Stimulated activated CD8-positive, alpha-beta memory T cell treated with anti-CD3 and anti-CD28 coated beads, Interleukin-4, amount 100 ng/mL, for 24 hours (primary cell): ENCODE data around the gene SLCO2A1.

ENCODE experiments used
- DNase-seq: peaks from one replicate; pipeline ENCODE4 v3.0.0-alpha.2; 2020; ENCODE audit warnings: low read depth

Gene SLCO2A1

GRCh38 chr3:133933097-133934024 is 96.4 kb downstream of the SLCO2A1 start:
- DNase-seq, result no peak

DNA sequence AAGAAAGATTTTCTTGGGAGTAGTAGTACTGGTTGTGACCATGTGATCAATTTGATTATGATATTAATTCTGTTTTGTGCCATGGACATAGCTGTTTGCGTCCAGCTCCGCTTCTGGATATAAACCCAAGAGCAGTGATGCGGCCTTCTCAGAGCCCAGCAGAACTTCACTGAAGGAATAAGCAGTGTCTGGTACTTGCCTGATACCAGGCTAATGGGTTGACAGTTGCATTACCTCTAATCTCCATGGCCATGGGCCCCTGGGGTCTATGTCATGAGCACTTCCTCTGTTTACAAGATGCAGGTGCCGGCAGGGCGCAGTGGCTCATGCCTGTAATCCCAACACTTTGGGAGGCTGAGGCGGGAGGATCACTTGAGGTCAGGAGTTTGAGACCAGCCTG is 97.7 kb downstream of the SLCO2A1 start:
- no peak for DNase-seq

GRCh38 chr3:133931084-133931483 is 98.6 kb downstream of the SLCO2A1 start:
- no peak for DNase-seq

DNA sequence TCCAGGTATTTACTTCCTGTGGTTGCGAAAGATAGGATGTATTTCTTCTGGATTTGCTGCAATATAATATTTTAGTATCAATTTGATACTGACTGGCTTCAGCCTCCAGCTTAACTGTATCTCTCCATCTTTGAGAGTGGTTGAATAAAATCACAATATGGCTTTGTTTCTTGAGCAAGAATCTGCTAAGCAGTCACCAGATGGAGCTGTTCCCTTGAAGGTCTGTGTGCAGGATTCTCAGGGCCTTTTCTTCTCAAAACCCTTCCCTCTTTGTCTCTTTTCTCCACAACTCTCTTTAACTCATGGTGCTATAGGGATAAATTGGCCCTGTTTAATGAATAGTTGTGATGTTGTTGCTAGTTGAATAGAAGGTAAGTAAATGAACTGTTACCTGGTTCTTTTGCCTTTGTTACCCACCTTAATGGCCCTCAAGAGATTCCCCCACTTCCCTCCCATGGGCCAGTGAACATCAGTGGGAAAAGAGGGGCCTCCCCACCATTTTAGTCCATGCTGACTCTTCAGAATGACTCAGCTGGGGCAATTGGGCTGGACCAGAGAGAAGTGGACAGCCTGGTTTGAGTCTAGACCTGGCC is 99.3 kb downstream of the SLCO2A1 start:
- no peak for DNase-seq

- no peak for DNase-seq
Measured at GRCh38 chr3:133928903-133929607, 100.7 kb downstream of the SLCO2A1 start.

DNA sequence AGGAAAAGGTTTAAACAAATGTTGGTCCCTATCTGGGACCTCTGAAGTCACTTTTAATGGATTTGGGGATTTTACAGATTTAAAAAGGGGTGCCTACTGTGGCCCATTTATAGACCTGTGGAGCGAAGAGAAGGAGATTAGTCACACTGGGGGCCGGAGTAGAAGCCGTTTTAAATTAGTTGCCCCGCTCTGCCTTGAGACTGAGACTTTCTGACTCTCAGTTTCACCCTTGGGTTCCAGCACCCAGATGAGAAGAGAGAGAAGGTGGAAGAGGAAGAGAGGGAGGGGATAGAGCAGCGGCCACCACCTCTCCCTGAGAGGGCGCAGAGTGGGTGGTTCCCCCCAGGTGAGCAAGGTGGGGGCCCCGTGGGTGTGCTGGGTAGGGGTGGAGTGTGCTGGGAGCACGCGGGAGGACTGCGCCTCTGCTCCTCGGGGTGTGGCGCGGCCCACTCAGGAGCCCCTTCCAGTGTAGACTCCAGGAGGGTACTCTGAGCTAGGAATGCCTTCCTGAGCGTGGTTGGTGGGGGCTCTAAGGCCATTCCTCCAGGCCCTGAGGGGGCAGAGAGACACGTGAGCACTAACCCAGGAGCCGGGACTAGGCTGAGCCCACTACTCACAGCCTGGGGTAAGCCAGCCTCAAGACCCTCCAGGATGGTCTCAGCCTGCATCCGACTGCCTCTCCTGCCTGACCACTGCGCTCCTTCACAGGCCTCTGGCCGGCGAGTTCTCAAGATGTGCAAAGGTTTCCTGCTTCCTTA is 101.4 kb downstream of the SLCO2A1 start:
- DNase-seq, result no peak

GRCh38 chr3:133927540-133928066 is 102.1 kb downstream of the SLCO2A1 start:
- peak; percentile 60 for DNase-seq

DNA sequence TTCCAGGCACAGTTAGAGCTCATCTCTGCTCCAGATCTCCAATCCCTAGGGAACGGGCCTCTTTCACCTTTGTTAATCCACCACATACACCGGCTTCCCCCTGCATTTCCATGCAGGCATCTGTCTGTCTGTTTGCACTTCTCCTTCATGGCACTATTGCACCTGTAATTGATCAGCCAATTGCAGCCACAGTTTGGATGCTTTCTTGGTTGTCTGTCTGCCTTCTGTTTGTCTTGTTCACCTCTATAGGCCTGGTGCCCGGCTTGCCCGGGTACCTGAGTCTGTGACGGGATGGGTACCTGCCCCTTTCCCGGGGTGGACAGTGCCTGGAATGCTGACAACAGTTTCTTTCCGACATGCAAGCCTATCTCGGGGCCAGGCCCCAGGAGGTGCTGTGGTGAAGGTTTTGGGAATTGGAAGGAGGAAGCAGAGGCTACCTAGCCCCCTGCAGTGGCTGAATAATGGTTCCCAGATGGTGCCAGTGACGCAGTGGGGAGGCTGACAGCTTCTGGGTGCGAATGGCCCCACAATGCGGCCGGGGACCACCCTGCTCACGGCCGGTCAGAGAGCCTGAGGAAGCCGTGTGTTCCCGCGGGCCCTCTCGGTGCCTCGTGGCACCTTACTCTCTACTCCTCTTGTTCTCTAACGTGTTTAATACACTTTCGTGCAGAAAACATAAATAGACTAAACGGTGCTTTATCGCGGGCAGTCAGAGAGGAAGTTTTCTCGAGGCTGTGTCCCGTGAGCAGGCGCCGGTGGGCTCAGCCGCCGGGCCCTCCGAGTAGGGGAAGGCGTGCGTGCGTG is 102.8 kb downstream of the SLCO2A1 start:
- DNase-seq, result no peak

- no peak for DNase-seq
Measured at GRCh38 chr3:133925960-133926735, 103.6 kb downstream of the SLCO2A1 start.

- no peak for DNase-seq
Measured at GRCh38 chr3:133924041-133924440, 105.7 kb downstream of the SLCO2A1 start.

DNA sequence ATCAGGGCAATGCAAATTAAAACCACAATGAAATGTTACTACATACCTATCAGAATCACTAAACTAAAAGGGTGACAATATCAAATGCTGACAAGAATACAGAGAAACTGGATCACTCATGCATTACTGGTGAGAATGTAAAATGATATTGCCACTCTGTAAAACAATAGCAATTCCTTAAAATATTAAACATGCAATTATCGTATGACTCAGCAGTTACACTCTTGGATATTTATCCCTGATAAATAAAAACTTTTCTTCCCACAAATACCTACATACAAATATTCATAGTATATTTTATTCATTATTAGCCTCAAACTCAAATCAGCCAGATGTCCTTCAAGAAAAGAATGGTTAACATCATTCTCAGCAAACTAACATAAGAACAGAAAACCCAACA is 108.1 kb downstream of the SLCO2A1 start:
- no peak for DNase-seq

DNA sequence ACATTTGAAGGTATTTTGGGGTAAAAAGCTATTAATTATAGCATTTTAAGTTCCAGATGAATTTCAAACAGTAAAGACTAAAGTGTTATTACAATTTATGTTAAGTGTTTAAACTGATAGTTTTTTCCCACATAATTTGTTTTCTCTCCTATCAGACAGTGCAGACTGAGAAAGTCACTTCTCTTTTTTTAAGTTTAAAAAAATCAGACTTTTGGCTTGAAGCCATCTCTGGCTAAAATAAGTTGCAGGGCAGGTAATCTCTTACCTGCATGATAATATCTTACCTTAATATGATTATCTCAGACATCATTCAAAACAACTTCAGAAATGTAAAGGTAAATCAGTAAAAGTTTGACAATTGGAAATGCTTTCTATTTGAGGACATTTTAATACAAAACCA is 112.6 kb downstream of the SLCO2A1 start:
- DNase-seq, result no peak

DNA sequence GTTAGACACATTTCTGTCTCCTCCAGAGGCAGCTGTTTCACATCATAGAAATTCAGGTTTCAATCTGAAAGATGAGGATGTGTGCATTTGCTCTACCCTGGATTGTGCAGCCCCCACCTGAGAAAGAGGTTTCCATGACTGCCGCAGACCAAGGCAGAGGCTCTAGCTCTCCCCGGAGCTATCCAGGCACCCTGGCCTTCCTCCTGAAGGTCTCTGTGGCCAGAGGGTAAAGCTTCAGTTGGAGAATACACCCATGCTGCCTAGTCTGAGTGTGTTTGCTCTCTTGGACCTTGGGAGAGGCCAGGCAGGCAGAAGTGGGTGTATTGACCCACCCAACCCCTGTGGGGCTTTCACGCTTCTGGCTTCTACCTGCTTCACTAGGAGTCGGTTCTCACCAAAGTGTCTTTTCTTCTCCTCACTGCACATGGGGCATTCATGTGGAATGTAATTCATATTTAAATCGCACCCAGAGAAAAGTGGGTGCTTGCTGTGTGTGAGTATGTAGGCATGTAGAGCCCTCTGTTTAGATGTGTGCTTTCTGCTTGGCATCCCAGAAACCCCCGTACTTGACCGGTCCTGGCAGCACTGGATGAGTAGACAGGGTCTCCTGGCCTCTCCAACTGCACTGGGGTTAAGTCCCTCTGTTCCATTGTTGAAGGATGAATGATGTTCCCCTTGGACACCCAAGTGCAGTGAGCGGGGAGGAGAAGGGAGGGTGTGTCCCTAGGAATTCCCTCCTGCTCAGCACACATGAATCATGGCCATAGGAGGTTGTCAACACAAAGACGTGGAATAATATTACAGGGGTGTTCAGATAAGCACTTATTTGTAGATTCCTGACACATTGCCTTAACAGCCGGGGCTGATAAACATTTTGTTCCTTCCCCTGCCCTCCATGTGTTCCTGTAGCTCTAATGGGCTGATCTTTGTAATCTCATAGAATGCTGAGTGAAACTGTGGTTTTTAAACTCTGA is 113.8 kb downstream of the SLCO2A1 start:
- DNase-seq, result no peak

- DNase-seq, result no peak
Measured at GRCh38 chr3:133914839-133915600, 114.7 kb downstream of the SLCO2A1 start.

- no peak for DNase-seq
Measured at GRCh38 chr3:133910422-133910821, 119.3 kb downstream of the SLCO2A1 start.

DNA sequence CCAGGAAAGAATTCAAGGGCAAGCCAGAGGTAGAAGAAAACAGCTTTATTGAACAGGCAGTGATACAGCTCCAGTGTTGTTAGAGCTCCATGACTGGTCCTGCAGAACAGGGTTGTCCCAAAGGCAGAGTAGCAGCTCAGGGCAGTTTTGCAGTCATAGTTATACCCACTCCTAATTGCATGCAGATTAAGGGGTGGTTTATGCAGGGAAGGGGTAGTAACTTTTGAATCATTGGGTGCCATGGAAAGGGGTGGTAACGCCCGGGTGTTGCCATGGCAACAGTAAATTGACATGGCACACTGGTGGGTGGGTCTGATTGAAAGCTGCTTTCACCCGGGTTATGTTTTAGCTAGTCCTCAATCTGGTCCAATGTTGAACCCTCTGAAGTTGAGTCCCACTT is 124.3 kb downstream of the SLCO2A1 start:
- no peak for DNase-seq

DNA sequence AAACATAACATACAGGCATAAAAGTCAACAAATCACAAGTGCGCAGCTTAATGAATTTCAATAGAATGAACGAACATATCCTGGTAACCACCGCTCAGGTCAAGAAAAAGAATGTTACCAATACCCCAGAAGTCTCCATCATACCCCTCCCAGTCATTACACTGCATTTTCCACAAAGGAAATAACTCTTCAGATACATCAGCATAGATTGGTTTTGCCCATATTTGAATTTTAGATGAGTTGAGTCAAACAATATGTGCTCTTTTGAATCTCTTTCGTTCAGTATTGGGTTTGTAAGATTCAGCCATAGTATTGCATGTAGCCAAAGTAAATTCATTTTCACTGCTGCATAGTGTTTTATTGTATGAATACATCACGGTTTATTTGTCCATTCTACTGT is 127.9 kb downstream of the SLCO2A1 start:
- no peak for DNase-seq

DNA sequence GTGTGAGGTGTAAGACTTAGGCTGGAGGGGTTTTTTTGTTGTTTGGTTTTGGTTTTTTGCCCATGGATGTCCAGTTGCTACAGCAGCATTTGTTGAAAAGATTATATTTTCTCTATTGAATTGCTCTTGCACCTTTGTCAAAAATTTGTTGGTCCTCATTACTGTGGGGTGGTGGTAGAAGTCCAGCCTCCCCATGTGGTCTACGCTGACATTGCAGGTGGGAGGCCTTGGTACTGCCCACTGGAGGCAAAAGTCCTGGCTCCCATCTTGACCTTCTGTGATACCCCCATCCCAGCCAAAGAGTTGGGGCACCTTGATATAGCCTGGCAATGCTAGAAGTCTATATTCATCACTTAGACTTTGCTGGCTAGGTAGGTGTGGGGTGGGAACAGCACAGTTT is 128.6 kb downstream of the SLCO2A1 start:
- DNase-seq, result no peak
